ENCODE measurements around the gene OTUD4.

The OTUD4 gene

GRCh38 chr4:145178740-145179280, 1.6 kb downstream of the OTUD4 start:
- Histone ChIP-seq H3K18ac (ENCODE audit: low read length) (peak overlapping the region; percentile 64), H3K27me3 (ENCODE audit: insufficient read depth, low read length, poor library complexity) (no peaks in the 10 kb centered on the region)
- DNase-seq: no peak

DNA sequence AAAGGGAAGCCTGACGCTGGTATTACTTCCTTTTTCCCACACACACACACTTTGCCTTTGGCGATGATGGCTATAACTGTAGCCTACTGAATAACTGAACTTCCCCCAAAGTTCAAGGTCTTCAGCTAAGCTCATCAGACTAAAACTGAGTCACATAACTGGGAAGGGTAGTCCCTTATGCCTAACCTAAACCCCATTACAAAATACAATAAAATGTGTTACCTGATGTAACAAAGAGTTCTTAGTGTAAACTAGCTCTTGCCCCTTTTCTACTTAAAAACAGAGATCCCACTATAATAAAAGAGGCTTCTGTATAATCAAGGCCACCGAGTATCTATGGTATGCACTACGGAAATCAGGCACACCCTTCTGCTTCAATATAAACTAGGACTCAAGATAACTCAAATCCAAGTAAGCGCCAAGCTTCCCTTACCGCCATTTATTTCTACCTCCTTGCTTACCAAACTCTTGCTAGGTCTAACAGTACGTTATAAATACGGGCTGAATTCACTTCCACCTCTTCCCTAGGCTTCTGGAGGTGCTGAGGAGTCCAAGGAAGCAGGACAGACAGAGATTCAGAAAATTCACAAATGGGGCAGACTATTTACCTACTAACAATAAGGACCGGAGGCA, 2.4 kb downstream of the OTUD4 start:
- Histone ChIP-seq H3K79me2 (ENCODE audit: control insufficient read depth, insufficient read depth, low read length) (peaks cover 48% of the 10 kb centered on the region), H4K8ac (ENCODE audit: low read depth, low read length) (peak overlapping the region; percentile 66), H3K4ac (ENCODE audit: low read depth, low read length) (no peak overlapping the region), H2AK5ac (ENCODE audit: low read length) (no peak overlapping the region), H2BK120ac (ENCODE audit: low read depth, low read length) (no peak overlapping the region), H3K27ac (ENCODE audit: low read depth, low read length) (peak overlapping the region; percentile 56), H3K4me2 (ENCODE audit: low read length) (peak overlapping the region; percentile 75), H3K9ac (ENCODE audit: low read length) (peak overlapping the region; percentile 95), H4K5ac (ENCODE audit: low read length) (no peak overlapping the region), H3K4me3 (ENCODE audit: low read length) (peak overlapping the region; percentile 69), H3K36me3 (ENCODE audit: control insufficient read depth, insufficient read depth, low read length) (no peaks in the 10 kb centered on the region), H3K27me3 (ENCODE audit: insufficient read depth, low read length, poor library complexity) (no peaks in the 10 kb centered on the region), H3K18ac (ENCODE audit: low read length) (peak overlapping the region; percentile 82), H3K4me1 (ENCODE audit: control insufficient read depth, low read depth, low read length) (peaks cover 8% of the 10 kb centered on the region), H3K23ac (ENCODE audit: low read length) (peak overlapping the region; percentile 33), H2BK5ac (ENCODE audit: low read length) (peak overlapping the region; percentile 39), H3K56ac (ENCODE audit: low read length) (peak overlapping the region; percentile 87), H2BK15ac (replicated peaks; ENCODE audit: low read depth) (peak overlapping the region; percentile 85), H3K79me1 (ENCODE audit: low read length) (peaks cover 6% of the 10 kb centered on the region)
- WGBS (ENCODE audit: extremely low coverage, insufficient coverage, low lambda C conversion rate): no CpG with 5 or more reads among the region's 9 CpGs
- DNase-seq: peak; percentile 41

More at GRCh38 chr4:145178740-145179280, 1.6 kb downstream of the OTUD4 start:
- peak overlapping the region; percentile 96 for H3K4me3 ChIP-seq (ENCODE audit: low read length)
- H3K27ac ChIP-seq (ENCODE audit: low read depth, low read length): no peak overlapping the region
- H3K4me2 ChIP-seq (ENCODE audit: low read length): peak overlapping the region; percentile 97
- no peak overlapping the region for H4K5ac ChIP-seq (ENCODE audit: low read length)
- H3K4me1 ChIP-seq (ENCODE audit: control insufficient read depth, low read depth, low read length): peaks cover 8% of the 10 kb centered on the region
- peaks cover 48% of the 10 kb centered on the region for H3K79me2 ChIP-seq (ENCODE audit: control insufficient read depth, insufficient read depth, low read length)
- no peak overlapping the region for H3K23ac ChIP-seq (ENCODE audit: low read length)
- peak overlapping the region; percentile 55 for H3K4ac ChIP-seq (ENCODE audit: low read depth, low read length)
- peak overlapping the region; percentile 96 for H3K56ac ChIP-seq (ENCODE audit: low read length)
- peaks cover 6% of the 10 kb centered on the region for H3K79me1 ChIP-seq (ENCODE audit: low read length)
- no CpG with 5 or more reads among the region's 5 CpGs for WGBS (ENCODE audit: extremely low coverage, insufficient coverage, low lambda C conversion rate)
- no peak overlapping the region for H2AK5ac ChIP-seq (ENCODE audit: low read length)
- H2BK120ac ChIP-seq (ENCODE audit: low read depth, low read length): no peak overlapping the region
- H3K9ac ChIP-seq (ENCODE audit: low read length): peak overlapping the region; percentile 95
- H4K8ac ChIP-seq (ENCODE audit: low read depth, low read length): no peak overlapping the region
- H2BK5ac ChIP-seq (ENCODE audit: low read length): no peak overlapping the region
- H2BK15ac ChIP-seq (replicated peaks; ENCODE audit: low read depth): no peak overlapping the region
- no peaks in the 10 kb centered on the region for H3K36me3 ChIP-seq (ENCODE audit: control insufficient read depth, insufficient read depth, low read length)

DNA sequence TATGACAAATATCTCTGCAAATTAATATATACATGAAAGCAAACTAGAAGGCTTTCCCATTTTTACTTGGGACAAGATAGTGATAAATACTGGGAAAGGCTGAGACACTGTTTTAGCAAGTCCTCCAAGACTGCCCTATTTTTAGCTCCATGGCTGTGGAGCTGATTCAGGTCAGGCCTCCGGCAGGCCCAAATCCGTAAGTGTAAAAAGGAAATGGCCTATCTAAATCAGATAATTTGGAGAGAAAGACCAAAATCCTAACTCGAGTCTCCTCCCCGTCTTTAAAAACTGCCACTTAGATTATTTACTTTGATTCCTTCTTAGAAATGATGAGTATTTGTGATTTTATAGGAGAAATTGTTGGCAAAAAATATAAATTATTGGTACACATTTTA, 2.9 kb downstream of the OTUD4 start:
- Histone ChIP-seq H3K18ac (ENCODE audit: low read length) (no peak overlapping the region), H2BK120ac (ENCODE audit: low read depth, low read length) (no peak overlapping the region), H3K4me1 (ENCODE audit: control insufficient read depth, low read depth, low read length) (peaks cover 8% of the 10 kb centered on the region), H3K27ac (ENCODE audit: low read depth, low read length) (peak overlapping the region; percentile 56), H3K23ac (ENCODE audit: low read length) (no peak overlapping the region), H4K5ac (ENCODE audit: low read length) (no peak overlapping the region), H2BK5ac (ENCODE audit: low read length) (no peak overlapping the region), H3K27me3 (ENCODE audit: insufficient read depth, low read length, poor library complexity) (no peaks in the 10 kb centered on the region), H2BK15ac (replicated peaks; ENCODE audit: low read depth) (peak overlapping the region; percentile 85), H3K4me2 (ENCODE audit: low read length) (peak overlapping the region; percentile 75), H3K56ac (ENCODE audit: low read length) (peak overlapping the region; percentile 64), H4K8ac (ENCODE audit: low read depth, low read length) (no peak overlapping the region), H3K4me3 (ENCODE audit: low read length) (no peak overlapping the region), H3K4ac (ENCODE audit: low read depth, low read length) (no peak overlapping the region), H3K79me1 (ENCODE audit: low read length) (peaks cover 6% of the 10 kb centered on the region), H2AK5ac (ENCODE audit: low read length) (no peak overlapping the region), H3K36me3 (ENCODE audit: control insufficient read depth, insufficient read depth, low read length) (no peaks in the 10 kb centered on the region), H3K9ac (ENCODE audit: low read length) (peak overlapping the region; percentile 95), H3K79me2 (ENCODE audit: control insufficient read depth, insufficient read depth, low read length) (peaks cover 48% of the 10 kb centered on the region)
- DNase-seq: peak; percentile 79
- no CpG with 5 or more reads among the region's 4 CpGs for WGBS (ENCODE audit: extremely low coverage, insufficient coverage, low lambda C conversion rate)

- no peak overlapping the region for H4K8ac ChIP-seq (ENCODE audit: low read depth, low read length)
- H3K4me3 ChIP-seq (ENCODE audit: low read length): no peak overlapping the region
- peak overlapping the region; percentile 62 for H3K27ac ChIP-seq (ENCODE audit: low read depth, low read length)
These were observed 3.6 kb downstream of the OTUD4 start for GRCh38 chr4:145176641-145177432.

DNA sequence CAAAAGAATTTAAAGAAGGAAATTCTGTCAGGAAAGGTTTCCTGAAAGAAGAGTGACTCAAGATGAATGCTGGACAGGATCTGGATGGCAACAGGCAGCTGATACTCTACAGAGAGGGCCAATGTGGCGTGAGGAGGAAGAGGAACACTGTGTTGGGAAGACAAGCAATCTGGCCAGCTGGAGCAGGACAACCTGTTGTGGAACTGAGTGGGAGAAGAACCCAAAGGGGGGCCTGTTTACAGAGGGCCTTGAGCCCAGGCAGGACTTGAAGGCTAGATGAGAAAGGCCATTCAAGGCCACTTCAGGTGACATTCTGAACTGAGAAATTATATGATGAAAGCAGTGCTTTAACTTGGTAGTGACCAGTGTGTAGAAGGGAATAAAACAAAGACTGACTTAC, 8.5 kb downstream of the OTUD4 start:
- H3K36me3 ChIP-seq (ENCODE audit: control insufficient read depth, insufficient read depth, low read length): peaks cover 2% of the 10 kb centered on the region
- no peak overlapping the region for H3K18ac ChIP-seq (ENCODE audit: low read length)
- no peaks in the 10 kb centered on the region for H3K27me3 ChIP-seq (ENCODE audit: insufficient read depth, low read length, poor library complexity)
- H2BK5ac ChIP-seq (ENCODE audit: low read length): no peak overlapping the region
- H3K4me1 ChIP-seq (ENCODE audit: control insufficient read depth, low read depth, low read length): peaks cover 2% of the 10 kb centered on the region
- no peak overlapping the region for H3K4ac ChIP-seq (ENCODE audit: low read depth, low read length)
- DNase-seq: no peak
- H4K8ac ChIP-seq (ENCODE audit: low read depth, low read length): no peak overlapping the region
- no CpG with 5 or more reads among the region's 1 CpG for WGBS (ENCODE audit: extremely low coverage, insufficient coverage, low lambda C conversion rate)
- H3K79me1 ChIP-seq (ENCODE audit: low read length): peaks cover 7% of the 10 kb centered on the region
- H3K9ac ChIP-seq (ENCODE audit: low read length): no peak overlapping the region
- H3K27ac ChIP-seq (ENCODE audit: low read depth, low read length): no peak overlapping the region
- no peak overlapping the region for H3K23ac ChIP-seq (ENCODE audit: low read length)
- no peak overlapping the region for H2BK120ac ChIP-seq (ENCODE audit: low read depth, low read length)
- no peak overlapping the region for H3K4me2 ChIP-seq (ENCODE audit: low read length)
- H2BK15ac ChIP-seq (replicated peaks; ENCODE audit: low read depth): no peak overlapping the region
- peaks cover 30% of the 10 kb centered on the region for H3K79me2 ChIP-seq (ENCODE audit: control insufficient read depth, insufficient read depth, low read length)
- H3K4me3 ChIP-seq (ENCODE audit: low read length): no peak overlapping the region
- H2AK5ac ChIP-seq (ENCODE audit: low read length): no peak overlapping the region
- no peak overlapping the region for H4K5ac ChIP-seq (ENCODE audit: low read length)
- no peak overlapping the region for H3K56ac ChIP-seq (ENCODE audit: low read length)

More at GRCh38 chr4:145176641-145177432, 3.6 kb downstream of the OTUD4 start:
- Histone ChIP-seq H2BK120ac (ENCODE audit: low read depth, low read length) (no peak overlapping the region), H3K23ac (ENCODE audit: low read length) (no peak overlapping the region), H3K27me3 (ENCODE audit: insufficient read depth, low read length, poor library complexity) (no peaks in the 10 kb centered on the region), H4K5ac (ENCODE audit: low read length) (no peak overlapping the region), H3K36me3 (ENCODE audit: control insufficient read depth, insufficient read depth, low read length) (peaks cover 2% of the 10 kb centered on the region), H2BK15ac (replicated peaks; ENCODE audit: low read depth) (no peak overlapping the region), H2BK5ac (ENCODE audit: low read length) (no peak overlapping the region), H3K56ac (ENCODE audit: low read length) (peak overlapping the region; percentile 64), H3K9ac (ENCODE audit: low read length) (peak overlapping the region; percentile 24), H2AK5ac (ENCODE audit: low read length) (peak overlapping the region; percentile 78), H3K18ac (ENCODE audit: low read length) (no peak overlapping the region), H3K4ac (ENCODE audit: low read depth, low read length) (no peak overlapping the region), H3K79me1 (ENCODE audit: low read length) (peaks cover 9% of the 10 kb centered on the region), H3K79me2 (ENCODE audit: control insufficient read depth, insufficient read depth, low read length) (peaks cover 50% of the 10 kb centered on the region), H3K4me1 (ENCODE audit: control insufficient read depth, low read depth, low read length) (peaks cover 8% of the 10 kb centered on the region), H3K4me2 (ENCODE audit: low read length) (peak overlapping the region; percentile 29)
- DNase-seq: no peak
- no CpG with 5 or more reads among the region's 9 CpGs for WGBS (ENCODE audit: extremely low coverage, insufficient coverage, low lambda C conversion rate)
